HL-60/S4 treated with retinoic acid at 250 ng/mL for 4 days and 3 days (cell line): Measurements from ENCODE around the gene NMNAT2.

ENCODE experiments used
- in situ Hi-C: fragments of 300-500 bp; cut with MboI; formaldehyde crosslinking; loops from 2 replicates; pipeline ENCODE4 v1.7.0; 2022; ENCODE audit warnings: low sequenced_read_pairs

The NMNAT2 gene

DNA sequence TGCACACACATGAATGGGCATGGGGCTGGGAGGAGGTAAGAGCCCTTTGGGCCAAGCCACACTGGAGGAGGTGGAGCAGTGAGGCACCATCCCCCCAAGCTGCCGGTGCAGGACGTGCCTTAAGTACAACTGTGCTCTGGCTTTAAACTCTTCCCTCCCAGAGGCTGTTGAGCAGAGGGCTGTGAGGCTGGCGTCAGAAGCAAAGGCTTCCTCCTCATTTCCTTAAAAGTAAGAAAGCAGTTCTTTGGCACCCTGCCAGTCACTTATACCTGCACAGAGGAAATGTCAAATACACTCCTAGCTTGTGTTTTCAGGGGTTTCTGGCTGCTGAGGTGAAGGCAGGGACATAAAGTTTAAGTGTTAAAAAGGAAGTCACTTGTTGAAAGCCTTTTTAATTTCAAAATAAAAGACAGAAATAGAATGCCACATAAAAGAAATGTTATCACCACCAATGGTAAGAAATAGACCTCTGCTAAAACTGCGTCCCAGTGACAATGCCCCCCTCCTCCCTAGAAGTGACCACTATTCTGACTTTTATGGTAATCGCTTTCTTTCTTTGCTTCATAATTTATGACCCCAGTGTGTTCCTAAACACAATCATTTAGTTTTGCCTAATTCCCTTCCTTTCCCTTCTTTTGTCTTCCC is 199.1 kb downstream of the NMNAT2 start:
- in situ Hi-C loops, result loop anchor here (25.0 kb wide), 1 partner anchor 257 kb away; the partner anchor contains the start of gene SHCBP1L

DNA sequence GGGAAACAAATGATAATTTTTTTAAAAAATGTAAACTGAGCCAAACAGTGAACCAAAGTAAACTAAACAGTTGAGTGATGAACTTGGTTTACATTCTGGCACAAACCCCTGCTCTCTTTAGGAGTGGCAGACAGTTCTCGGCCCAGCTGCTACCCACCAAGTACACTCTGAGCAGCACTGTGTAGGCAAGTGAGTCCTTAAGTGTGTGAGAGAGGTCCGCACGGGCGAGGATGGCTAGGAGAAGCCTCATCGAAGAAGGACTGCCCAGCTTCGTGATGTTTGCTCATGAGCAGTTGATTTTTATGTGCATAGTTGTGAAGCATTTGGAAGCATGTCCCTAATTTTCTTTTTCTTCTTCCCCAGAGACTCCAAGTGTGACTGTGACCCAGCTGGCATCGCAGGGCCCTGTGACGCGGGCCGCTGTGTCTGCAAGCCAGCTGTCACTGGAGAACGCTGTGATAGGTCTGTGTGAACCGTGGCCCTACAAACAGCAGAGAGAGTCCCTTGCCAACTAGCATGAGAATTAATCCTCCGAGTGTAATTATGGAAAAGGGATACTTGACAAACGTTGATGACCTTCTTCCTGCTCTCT is 200.1 kb downstream of the NMNAT2 start:
- in situ Hi-C loops, result loop anchor here (25.0 kb wide), 1 partner anchor 256 kb away; the partner anchor contains the start of gene SHCBP1L

DNA sequence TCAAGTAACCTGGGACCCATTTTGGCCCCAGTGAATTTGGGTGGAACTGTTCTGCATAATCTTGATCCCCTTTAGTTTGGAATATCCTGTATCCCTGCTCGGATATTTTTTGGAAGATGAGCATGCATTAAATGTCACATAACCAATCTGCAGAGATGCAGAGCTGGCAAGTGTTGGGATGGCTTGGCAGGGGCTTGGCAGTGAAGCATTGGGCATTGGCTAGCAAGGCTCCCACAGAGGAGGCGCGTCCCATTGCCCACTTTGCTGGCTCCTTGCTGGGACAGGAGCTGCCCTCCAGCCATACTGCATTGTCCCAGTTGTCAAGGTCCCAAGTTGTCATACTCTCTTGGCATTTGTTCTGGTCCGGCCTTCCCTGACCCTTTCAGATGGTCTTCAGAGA is 202.2 kb downstream of the NMNAT2 start:
- in situ Hi-C loops, result loop anchor here (25.0 kb wide), 1 partner anchor 254 kb away; the partner anchor contains the start of gene SHCBP1L

DNA sequence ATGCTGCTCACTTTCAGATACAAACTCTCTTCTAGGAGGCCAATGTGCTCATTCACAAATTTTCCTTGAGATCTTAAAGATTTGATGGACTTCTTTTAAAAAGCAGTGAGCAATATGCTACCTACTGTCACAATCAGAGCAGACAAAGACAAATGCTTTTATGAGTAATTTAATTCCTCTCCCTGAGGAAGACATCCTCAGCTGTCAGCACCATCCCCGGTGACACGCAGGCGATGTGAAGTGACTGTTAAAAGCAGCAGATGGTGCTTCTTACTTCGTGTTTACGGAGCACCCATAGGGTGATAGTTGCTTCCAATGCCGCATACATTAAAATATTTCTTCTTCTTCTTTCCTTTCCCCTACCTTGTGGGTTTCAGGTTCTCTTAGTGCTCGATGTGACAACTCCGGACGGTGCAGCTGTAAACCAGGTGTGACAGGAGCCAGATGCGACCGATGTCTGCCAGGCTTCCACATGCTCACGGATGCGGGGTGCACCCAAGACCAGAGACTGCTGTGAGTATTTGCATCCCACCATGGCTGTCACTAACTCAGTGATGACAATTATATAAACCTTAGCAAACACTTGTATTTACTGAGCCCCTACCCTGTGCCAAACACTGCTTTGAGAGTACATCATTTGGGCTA is 203.0 kb downstream of the NMNAT2 start:
- in situ Hi-C loops, result loop anchor here (25.0 kb wide), 1 partner anchor 253 kb away; the partner anchor contains the start of gene SHCBP1L

DNA sequence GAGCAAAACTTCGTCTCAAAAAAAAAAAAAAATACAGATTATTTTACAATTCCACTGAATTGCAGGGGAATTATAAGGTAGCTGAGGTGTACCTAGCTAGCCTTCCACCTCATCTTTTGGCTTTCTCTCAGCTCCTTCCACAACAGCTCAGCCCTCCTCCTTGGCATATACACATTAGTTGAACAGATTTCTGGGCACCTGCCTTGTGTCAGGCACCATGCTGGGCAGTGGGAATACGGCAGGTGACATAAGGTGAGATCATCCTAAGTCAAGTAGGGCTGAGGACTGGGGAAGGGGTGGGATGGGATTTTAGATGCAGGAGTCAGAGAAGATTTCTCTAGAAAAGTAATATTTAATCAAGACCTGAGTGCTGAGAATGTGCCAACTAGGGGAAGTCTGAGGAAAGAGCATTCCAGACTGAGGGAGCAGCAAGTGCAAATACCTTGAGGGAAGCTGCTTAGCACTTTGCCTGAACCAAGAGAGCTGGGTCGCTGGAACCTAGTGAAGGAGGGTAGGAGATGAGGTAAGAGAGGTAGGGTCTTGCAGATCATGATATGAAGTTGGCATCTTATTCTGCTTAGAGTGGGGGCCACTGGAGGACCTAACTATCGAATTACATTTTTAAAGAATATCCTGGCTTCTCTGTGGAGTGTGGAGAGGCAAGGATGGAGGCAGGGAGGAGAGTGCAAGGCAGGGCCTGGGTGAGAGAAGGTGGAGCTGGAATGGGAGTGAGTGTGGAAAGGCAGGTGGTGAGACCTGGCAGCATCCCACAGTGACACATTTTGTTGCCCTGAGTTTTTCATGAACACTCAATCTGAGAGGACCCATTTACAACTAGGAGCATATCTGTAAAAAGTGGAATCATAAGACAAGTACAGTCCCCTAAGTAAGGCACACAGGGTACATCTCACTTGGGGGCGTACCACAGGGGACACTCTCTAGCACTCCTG is 203.9 kb downstream of the NMNAT2 start:
- in situ Hi-C loops, result loop anchor here (25.0 kb wide), 1 partner anchor 252 kb away; the partner anchor contains the start of gene SHCBP1L

DNA sequence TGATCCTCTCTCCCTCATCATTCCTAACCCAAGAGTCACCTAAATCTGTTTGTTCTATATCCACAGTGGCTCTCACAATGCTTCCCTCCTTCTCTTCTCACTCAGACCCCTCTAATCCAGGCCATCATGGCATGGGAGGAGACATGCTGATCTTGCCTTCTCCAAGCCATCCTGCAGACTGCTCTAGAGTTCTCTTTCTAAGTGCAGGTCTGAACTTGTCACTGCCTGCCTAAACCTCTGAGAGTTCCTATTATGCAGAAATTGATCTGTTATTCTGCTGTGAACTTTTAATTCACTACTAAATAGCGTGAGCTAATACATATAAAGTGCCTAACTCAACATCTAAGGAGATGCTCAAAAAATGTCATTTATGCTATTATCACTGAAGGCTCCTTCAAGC is 205.3 kb downstream of the NMNAT2 start:
- in situ Hi-C loops, result loop anchor here (25.0 kb wide), 1 partner anchor 251 kb away; the partner anchor contains the start of gene SHCBP1L

DNA sequence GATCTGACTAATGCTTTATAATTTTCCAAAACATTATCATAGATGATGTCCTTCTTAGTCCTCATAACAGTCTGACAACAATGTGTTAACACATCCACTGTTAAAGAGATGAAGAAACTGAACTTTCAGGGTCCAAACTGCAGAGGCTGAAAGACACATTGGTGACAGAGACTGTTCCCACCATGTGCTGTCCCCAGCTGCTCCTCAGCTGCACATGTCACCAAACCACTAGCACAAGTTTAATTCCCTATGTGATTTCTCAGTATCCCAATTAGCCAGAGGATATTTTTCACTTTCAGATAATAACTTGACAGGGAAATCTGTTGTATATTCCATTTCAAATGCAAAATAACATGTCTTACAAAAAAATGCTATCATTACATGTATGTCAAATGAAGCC is 207.5 kb downstream of the NMNAT2 start:
- in situ Hi-C loops, result loop anchor here (25.0 kb wide), 1 partner anchor 248 kb away; the partner anchor contains the start of gene SHCBP1L

DNA sequence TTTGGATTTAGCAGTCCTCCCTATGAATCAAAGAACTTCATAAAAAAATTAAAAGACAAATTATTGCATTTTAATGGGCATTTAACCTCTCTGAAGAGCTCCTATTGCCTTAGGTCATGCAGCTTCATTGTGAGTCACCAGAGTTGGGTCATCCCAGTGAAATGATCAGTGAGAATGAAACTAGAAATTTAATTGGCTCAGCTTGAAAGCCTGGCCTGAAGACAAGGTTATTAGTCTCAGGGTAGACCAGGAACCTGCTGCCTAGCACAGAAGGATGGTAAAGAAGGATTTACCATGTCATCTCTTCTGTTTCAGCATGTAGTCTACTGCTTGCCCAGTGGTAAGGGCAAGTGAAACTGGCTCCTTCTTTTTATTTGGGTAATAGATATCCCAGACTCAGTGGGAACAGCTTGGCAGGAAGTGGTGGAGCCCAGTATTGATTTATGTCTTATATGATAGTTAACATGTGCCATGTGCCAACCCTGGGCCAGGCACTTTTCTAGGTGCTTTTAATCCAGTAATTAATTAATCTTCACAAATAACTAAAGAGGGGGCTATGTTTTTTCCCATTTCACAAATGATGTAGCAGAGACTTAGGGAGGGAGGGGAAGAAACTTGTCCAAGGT is 208.5 kb downstream of the NMNAT2 start:
- in situ Hi-C loops, result loop anchor here (25.0 kb wide), 1 partner anchor 247 kb away; the partner anchor contains the start of gene SHCBP1L

DNA sequence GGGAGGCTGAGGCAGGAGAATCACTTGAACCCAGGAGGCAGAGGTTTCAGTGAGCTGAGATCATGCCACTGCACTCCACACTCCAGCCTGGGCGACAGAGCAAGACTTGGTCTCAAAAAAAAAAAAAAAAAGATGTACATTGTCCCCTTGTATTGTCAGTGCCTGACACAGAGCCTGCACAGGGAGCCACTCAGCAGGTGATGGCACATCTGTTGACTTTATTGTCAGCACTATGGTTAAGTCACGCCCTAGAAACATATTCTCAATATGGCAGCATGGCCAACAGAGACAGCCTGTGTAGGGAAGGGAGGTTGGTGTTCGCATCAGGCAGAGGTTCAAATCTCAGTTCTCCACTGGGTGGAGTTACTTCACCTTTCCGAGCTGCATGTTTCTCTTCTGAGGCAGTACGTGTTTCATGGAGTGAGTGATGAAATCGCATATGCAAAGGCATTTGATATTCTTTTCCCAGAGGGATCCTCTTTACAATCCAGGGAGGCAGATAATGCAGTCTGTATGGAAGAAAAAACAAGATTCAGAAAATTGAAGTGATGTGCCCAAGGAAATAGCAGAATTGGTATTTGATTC is 211.6 kb downstream of the NMNAT2 start:
- in situ Hi-C loops, result loop anchor here (25.0 kb wide), 1 partner anchor 244 kb away; the partner anchor contains the start of gene SHCBP1L

DNA sequence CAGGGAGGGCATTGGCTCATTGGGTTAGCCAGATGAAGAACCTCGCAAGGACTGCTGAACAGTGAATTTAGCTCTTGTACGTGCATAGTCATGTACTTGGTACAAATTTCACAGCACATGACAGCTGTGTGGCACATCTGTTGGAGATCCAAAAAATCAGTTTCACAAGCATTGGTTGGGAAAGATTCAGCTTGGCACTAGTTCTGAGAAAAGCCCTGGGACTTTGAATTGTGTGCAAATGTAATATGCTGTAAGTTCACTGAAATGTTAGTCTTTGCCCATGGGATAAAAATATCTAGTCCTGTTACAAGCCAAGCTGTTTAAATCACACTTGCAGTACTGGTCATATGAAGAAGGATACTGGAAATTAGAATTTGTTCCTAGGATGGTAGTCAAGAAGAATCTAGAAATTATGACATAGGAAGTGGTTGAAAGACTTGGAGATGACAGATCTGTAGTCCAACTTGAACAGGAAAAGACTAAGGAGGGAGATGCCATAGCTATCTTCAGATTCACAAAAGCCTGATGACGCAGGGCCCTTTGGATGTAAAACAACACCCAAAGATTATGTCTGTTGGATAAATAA is 212.9 kb downstream of the NMNAT2 start:
- in situ Hi-C loops, result loop anchor here (25.0 kb wide), 1 partner anchor 243 kb away; the partner anchor contains the start of gene SHCBP1L

DNA sequence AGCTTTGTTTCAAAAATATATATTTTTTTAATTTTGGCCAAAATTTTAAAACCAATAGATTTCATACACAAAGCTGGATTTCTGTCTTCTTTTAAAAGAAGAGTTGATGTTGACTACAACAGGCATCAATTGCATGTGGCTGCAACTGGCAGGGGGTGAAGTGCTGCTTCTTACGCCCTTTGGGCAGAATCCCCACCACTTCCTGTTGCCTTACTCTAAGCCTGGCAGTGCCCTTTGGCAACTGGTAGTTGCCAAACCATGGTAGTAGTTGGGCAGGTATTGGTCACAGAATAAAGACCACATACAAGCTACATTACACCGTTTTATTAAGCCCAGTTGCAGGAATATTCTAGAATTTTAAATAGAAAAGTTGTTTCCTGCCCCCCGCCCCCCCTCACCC is 215.1 kb downstream of the NMNAT2 start:
- in situ Hi-C loops, result loop anchor here (25.0 kb wide), 1 partner anchor 241 kb away; the partner anchor contains the start of gene SHCBP1L

DNA sequence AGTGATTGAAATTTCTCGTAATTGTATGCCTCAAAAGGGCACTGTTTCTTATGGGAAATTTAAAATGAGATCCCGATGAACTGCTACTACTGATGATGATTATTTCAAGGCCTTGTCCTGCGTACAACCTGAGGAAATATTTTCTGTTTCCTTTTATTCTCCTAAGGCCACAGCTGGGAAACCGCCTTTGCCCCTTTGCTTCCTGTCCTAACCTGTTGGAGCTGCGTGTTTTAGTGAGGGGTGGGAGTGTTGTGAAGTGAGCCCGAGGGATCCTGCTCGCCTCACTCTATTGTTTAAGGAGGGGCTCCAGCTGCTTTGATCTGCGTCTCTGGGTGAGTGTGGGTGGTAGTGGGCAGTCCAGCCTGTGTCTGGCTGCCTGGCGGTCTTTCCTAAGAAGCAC is 217.7 kb downstream of the NMNAT2 start:
- in situ Hi-C loops, result loop anchor here (25.0 kb wide), 1 partner anchor 238 kb away; the partner anchor contains the start of gene SHCBP1L

DNA sequence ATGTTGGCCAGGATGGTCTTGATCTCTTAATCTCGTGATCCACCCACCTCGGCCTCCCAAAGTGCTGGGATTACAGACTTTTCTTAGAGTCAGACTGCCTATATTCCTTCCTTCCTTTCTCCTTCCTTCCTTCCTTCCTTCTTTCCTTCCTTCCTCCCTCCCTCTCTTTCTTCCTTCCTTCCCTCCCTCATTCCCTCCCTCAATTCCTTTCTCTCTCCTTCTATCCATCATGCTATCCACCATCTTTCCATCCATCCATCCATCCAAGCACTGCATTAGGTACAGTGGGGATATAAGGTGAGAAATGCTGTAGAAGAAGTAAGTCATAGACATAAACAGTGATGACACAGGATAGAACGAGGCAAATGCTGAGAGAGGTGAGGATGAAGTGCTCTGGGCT is 218.9 kb downstream of the NMNAT2 start:
- in situ Hi-C loops, result no loop called here

DNA sequence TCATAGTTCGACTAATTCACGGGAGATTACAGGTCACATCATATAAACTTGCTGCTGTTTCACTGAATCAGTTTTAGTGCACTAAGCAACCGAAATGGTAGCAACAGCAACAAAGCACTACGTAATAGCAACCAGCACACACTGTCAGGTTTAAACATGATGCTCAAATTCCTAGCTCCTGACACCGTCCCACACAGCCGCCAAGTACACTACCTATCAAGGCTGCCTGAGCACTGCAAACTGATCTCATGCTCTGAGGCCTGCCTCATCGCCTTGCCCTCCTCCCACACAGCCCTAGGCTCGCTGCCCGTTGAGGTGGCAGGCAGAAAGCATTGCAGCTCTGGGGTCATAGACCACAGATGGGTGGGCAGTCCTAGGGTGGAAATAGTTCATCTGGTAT is 219.7 kb downstream of the NMNAT2 start:
- in situ Hi-C loops, result no loop called here
